NCI-H82 (cell line): ENCODE measurements around the gene FUCA2.
"Not testable (repeated sequence)": the region's sequence is repeated elsewhere in the genome, so short reads cannot be mapped to it uniquely, and the experiment has no call there.

Source experiments
- DNase-seq: peaks from one replicate; lab custom pipeline; 2025; lab: John Stamatoyannopoulos, UW

FUCA2 gene

DNA sequence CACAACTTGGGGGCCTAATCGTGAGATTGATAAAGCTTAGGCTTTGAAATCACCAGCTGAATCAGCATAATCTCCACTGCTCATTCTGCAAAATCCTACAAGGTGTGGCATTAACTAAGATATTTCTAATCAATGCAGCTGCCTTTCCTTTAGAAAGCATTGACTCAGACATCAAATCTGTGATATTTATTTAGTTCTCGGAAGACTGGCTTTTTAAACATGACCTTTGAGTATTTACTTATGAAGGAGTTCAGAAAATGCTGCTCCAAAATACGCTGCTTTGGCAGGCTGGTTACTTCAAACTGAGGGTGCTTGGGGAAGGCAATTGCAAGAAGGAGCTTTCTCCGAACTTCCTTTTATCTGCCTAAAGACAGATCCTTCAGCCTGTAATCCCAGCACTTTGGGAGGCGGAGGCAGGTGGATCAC is 23.7 kb upstream of the FUCA2 start:
- peak; percentile 11 for DNase-seq

DNA sequence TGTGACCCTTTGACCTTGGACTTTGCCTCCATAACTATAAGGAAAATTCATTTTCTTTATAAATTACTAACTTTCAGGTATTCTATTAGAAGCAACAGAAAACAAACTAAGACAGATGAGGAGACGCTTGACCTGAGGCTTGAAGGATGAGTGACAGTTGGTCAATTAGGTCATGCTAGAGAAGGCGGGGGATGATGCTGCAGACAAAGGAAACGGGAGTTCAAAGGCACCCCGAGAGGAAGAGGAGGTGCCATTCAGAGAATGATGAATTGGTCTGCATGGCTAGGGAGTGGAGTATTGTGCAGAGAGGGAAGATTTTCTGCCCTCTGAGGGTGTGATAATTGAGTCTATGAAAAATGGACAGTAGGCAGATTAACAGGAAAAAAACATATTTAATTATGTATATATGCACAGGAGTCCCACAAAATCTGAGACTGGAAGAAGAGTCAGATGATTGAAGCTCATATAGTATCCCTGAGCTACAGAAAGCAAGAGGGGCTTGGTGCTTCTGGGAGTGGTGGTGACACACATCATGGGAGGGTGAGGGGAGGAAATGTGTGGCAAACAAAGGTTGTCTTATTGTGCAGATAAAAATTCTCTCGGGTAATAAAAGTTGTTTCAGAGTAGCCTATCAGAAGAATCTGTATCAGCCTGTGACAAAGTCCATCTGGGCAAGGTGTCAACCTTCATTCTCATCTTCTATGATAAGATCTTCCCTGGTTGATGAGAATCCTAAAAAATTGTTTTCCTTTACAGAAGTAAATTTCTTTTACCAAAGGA is 20.4 kb upstream of the FUCA2 start:
- no peak for DNase-seq

- peak; percentile 49 for DNase-seq
Measured at GRCh38 chr6:143529095-143529494, 17.6 kb upstream of the FUCA2 start.

GRCh38 chr6:143528164-143528811 is 16.8 kb upstream of the FUCA2 start:
- DNase-seq: no peak

DNA sequence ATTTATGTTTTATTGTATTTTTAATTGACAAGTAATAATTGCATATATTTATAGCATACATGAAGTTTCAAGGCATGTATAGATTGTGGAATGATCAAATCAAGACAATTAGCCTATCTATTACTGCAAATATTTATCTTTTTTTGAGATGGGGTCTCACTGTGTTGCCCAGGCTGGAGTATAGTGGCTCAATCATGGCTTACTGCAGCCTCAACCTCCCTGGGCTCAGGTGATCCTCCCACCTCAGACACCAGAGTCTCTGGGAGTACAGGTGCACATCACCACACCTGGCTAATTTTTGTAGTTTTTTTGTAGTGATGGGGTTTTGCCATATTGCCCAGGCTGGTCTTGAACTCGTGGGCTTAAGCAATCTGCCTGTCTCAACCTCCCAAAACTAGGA is 16.2 kb upstream of the FUCA2 start:
- DNase-seq: no peak

DNA sequence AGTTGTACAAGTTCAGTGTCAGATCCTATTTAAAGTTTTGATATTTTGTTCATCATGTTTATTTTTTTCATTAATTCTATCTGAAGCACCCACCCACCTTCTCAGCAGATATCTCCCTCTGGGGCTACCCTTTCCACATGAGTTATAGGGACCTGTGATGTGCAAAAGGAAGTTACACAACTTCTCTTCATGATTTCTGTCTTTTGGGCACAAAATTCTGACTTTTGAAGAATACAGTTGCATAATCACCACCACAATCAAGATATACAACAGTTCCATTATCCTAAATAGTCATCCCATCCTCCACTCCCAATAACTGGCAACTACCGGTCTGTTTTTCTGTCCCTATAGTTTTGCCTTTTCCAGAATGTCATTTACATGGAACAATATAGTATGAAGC is 13.8 kb upstream of the FUCA2 start:
- no peak for DNase-seq

GRCh38 chr6:143522039-143522600 is 10.6 kb upstream of the FUCA2 start:
- DNase-seq: no peak

- DNase-seq: no peak
Measured at GRCh38 chr6:143517447-143517773, 5.9 kb upstream of the FUCA2 start.

- no peak for DNase-seq
Measured at GRCh38 chr6:143516690-143517446, 5.3 kb upstream of the FUCA2 start.

DNA sequence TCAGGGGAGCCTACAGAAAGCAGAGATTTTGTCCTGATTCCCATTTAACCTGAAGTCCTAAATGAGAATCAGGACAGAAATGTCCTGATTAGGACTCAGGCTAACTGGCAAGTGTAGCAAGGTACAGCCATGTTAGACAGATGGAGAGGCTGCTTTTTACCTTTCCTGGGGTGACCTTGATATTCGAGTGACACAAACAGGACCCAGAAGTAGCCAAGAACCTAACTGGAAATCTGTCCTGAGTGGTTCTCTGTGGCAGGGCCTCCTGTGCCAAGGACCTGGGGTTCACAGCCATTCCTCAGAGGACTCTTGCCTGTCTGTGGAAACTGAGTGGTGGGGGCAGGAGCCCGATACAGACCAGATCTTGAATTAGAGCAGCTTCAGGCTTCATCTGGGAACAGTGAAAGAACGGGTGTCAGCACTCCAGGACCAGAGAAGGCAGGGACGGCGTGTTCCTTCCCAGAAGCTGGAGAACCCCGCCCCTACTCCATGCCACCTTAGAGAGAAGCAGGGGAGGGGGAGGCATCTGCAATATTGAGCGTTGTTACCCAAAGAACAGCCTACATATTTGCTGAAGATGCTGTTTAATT is 4.3 kb upstream of the FUCA2 start:
- DNase-seq: no peak

- no peak for DNase-seq
Measured at GRCh38 chr6:143515061-143515760, 3.7 kb upstream of the FUCA2 start.

- DNase-seq: peak; percentile 35
Measured at GRCh38 chr6:143513410-143513809, 1.9 kb upstream of the FUCA2 start.

DNA sequence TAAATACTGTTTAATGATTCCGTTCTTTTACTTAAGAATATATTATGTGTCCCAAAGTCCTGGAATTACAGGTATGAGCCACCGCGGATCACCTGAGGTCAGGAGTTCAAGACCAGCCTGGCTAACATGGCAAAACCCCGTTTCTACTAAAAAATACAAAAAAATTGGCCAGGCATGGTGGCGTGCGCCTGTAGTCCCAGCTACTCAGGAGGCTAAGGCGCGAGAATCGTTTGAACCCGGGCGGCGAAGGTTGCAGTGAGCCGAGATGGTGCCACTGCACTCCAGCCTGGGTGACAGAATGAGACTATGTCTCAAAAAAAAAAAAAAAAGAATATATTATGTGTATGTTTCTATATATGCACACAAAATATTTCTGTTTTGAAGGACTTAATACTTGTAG is 1.2 kb downstream of the FUCA2 start:
- not testable (repeated sequence) for DNase-seq

GRCh38 chr6:143507358-143508145 is 4.0 kb downstream of the FUCA2 start:
- no peak for DNase-seq

DNA sequence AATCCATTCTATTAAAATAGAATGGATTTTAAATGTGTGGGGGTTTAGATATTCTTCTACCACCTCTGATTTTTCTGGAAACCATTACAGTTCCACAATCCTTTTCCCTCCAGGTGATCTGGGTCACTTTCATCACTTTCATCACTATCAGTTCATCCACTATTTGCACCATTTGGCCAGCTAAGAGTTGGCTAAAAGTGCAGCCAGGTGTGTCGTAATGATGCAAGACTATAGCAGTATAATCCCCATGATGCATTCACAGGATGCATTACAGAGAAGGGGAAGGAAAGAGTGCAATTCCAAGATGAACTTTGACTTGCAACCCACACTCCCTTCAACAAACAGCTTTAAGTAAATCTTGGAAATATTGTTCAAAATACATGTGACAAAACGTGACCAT is 4.9 kb downstream of the FUCA2 start:
- DNase-seq: no peak

DNA sequence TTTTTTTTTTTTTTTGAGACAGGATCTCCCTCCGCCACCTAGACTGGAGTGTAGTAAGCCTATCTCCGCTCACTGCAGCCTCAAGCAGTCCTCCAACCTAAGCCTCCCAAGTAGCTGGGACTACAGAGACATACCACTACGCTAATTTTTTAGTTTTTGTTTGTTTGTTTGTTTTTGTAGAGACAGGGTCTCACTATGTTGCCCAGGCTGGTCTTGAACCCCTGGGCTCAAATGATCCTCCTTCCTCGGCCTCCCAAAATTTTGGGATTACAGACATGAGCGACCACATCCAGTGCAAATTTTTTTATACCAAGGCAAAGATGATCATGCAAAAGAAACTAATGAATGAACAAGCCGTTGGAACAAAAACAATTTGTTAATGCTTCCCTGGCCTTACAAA is 5.3 kb downstream of the FUCA2 start:
- no peak for DNase-seq

GRCh38 chr6:143505537-143505936 is 6.0 kb downstream of the FUCA2 start:
- no peak for DNase-seq

- DNase-seq: no peak
Measured at GRCh38 chr6:143505111-143505510, 6.4 kb downstream of the FUCA2 start.

- DNase-seq: no peak
Measured at GRCh38 chr6:143504369-143504768, 7.2 kb downstream of the FUCA2 start.

- peak; percentile 7 for DNase-seq
Measured at GRCh38 chr6:143501851-143502250, 9.7 kb downstream of the FUCA2 start.

DNA sequence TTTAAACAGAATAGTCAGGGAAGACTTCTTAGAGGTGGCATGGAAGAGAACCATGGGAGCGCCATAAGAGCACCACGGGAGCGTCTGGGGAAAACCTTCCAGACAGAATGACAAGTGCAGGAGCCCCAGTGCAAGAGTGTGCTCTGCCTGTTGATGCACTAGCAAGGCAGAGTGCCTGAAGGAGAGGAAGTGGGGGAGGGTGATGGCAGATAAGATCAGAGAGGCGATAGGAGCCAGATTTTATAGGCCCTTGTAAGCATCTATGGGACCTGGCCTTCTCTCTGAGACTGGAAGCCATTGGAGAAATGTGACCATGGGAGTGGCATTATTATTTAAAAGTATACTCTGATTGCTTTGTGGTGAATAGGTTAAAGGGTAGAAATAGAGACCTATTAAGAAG is 13.1 kb downstream of the FUCA2 start:
- DNase-seq: no peak
